ACHN (cell line): Measurements from ENCODE around the gene GATAD2B.

Experiments
- DNase-seq: peaks from one replicate; pipeline ENCODE4 v3.0.0-alpha.2; 2015
- in situ Hi-C: cut with HindIII; loops from 2 replicates; pipeline ENCODE4 v1.10.0; 2017; ENCODE audit warnings: low sequenced_read_pairs, low pct_ligation_motif_present, low pct_unique_long_range_greater_than_20kb

Gene GATAD2B

GRCh38 chr1:153922972-153923925 lies at the start of gene GATAD2B:
Gene GATAD2B (minus strand): TSS chr1:153922972. CDS start chr1:153828347, 94,625 bp downstream.
- in situ Hi-C loops, result no loop called here
- peak; percentile 100 for DNase-seq

GRCh38 chr1:153970346-153970745 lies 47.6 kb upstream of the GATAD2B start:
- in situ Hi-C loops, result no loop called here
- no peak for DNase-seq

GRCh38 chr1:153968972-153969371 lies 46.2 kb upstream of the GATAD2B start:
- DNase-seq, result no peak
- in situ Hi-C loops, result no loop called here

GRCh38 chr1:153968408-153968807 lies 45.6 kb upstream of the GATAD2B start:
- in situ Hi-C loops, result no loop called here
- no peak for DNase-seq

- no peak for DNase-seq
- in situ Hi-C loops, result no loop called here
These were observed 45.2 kb upstream of the GATAD2B start for GRCh38 chr1:153968000-153968363.

GRCh38 chr1:153967107-153967999 lies 44.6 kb upstream of the GATAD2B start, which contains the start of gene CREB3L4:
Gene CREB3L4 (plus strand): TSS chr1:153967902. CDS start chr1:153968526, 624 bp downstream.
- in situ Hi-C loops, result no loop called here
- peak; percentile 98 for DNase-seq

DNA sequence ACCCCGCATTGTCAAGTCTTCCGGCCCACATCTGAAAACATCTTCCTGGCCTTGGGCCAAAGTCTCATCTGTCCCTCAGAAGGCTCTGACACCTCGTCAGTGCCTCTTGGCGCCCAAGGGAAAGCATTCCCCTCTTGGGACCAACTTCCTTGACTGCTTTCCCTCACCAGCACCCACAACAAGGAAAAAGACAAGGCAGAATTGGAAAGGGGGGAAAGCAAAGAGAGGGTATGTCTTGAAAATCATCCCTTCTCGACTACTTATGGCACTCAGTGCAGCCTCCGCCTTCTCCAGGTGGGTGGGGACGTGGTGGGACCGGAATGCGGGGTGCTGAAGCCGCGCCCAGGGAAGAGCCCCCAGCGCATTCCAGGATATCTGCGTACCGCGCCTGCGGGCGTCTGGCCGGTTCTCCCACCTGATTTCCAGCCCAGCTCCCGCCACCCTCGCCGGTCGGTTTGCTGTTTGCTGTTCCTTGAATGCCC lies 41.1 kb upstream of the GATAD2B start:
- in situ Hi-C loops, result no loop called here
- peak; percentile 77 for DNase-seq

DNA sequence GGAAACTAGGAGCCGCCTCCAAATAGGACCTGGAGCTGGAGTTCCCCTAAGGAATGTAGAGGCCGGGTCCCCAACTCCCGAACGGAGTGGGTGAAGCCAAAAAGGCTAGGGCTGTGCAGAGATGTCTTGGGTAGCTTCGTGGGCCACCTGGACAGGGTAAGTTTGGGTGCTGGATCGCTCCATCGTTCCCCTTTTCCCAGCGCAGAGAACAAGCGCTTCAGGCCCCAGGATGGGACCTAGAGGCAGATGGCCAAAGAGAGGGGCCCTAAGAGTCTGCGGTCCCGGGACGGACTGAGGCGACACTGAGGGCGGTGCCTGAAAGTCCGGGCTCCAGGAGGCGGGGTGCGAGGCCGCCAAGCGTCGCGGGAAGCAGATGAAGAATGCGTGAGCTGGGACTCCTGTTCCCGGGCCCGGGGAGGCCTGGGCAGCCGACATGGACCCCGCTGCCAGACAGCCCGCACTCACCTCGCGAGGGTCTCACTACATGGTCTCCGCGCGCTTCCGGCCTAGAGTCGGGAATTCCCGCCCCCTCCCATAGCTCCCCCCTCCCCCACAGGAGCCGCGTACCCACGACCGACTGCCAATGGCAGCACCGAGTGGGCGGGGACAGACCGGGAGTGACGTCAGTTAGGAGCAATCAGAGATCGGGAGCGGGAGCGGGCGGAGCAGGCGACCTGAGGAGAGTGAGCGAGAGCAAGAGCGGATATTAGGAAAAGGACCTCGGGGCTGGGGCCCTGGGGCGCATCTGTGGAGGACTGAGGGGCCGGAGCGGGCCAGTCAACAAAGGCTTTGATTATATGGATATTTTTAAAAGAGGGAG lies 40.5 kb upstream of the GATAD2B start, which contains the start of gene SLC39A1:
SLC39A1 (minus strand) TSS at position 508 of the 820 bp plus-strand sequence. CDS start 822 bp downstream, outside the sequence.
- DNase-seq, result peak; percentile 99
- in situ Hi-C loops, result no loop called here

DNA sequence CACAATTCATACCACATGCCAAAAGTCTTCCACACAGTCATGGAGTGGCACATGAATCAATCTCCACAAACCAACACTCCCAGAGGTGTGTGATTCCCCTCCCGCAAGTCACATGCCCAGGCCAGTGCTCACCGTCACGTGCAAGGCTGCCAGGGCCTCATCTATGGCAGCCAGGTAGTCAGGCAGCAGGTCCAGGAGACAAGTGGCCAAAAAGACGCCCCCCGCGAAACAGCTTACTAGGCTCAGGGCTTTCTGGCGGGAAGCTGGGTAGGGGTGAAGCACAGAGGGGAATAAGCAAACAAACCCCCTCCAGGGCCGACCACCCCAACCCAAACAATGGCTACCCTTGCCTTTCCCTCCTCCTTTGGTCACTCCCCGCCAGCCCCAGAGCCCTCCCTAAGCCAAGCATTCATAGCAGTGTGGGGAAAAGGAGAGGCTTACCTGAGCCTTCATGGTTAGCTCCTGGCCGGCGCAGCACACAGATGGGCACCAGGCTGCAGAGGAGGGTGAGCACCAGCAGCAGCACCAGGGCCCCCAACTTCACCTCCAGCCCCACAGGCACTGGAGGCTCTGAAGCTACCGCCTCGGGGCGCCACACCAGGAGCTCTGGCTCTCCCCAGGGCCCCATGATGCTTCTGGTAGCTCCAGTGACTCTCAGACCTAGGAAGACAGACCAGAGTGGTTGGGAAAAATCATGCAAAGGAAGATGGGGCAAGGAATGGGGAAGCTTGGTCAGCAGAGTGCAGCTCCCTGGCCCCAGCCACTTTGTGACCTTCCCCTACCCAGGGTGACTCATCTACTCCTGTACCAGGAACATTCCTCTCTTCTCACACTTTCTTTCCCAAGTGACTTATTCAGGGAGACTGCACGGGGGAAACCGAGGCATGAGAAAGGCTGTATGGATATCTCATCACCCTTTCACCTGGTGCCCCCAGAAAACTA lies 39.6 kb upstream of the GATAD2B start:
- in situ Hi-C loops, result no loop called here
- peak; percentile 77 for DNase-seq

DNA sequence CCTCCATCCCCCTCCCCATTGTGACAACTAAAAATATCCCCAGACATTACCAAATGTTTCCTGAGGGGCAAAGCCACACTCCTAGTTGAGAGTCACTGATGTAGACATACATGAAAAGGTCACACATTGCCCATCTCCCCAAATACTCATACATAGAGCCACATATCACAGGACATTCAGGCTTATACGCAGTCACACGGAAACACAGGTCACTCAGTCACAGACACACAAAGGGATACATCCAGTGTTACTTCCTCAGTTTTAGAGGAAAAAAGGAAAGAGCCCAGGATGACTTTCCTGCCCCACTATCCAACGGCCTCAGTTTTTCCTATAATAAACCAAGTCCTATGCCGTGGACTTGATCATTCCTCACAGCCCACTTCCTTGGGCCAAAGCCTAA lies 38.6 kb upstream of the GATAD2B start:
- in situ Hi-C loops, result no loop called here
- DNase-seq, result no peak

GRCh38 chr1:153960206-153960605 lies 37.4 kb upstream of the GATAD2B start:
- in situ Hi-C loops, result no loop called here
- DNase-seq, result no peak

DNA sequence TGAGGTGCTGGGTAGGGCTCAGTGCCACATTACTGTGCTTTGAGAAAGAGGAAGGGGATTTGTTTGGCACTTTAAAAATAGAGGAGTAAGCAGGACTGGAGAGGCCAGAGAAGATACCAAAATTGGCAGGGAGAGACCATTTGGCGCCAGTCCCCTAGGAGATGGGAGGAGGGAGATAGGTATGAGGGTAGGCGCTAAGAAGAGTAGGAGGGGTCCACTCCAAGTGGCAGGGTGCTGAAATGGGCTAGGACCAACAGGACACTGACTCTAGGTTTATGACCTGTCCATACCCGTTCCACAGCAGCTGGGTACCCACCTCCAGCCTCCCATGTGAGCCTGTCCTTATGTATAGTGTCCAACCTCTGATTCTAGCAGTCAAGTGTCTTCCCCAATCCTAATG lies 36.7 kb upstream of the GATAD2B start:
- DNase-seq, result no peak
- in situ Hi-C loops, result no loop called here

DNA sequence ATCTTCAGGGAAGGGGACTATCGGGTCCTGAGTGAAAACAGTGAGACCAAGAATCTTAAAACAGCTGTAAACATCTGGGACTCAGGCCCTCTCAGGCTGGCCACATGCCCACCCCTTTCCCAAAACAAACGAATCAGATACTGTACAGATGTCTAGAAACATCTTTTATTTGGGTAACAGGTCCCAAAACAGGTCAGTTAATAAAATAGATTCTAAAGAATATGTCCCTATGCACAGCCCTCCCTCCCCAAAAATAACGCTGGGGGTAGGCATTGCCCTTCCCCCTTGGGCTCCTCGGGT lies 36.1 kb upstream of the GATAD2B start:
- in situ Hi-C loops, result no loop called here
- DNase-seq, result no peak

DNA sequence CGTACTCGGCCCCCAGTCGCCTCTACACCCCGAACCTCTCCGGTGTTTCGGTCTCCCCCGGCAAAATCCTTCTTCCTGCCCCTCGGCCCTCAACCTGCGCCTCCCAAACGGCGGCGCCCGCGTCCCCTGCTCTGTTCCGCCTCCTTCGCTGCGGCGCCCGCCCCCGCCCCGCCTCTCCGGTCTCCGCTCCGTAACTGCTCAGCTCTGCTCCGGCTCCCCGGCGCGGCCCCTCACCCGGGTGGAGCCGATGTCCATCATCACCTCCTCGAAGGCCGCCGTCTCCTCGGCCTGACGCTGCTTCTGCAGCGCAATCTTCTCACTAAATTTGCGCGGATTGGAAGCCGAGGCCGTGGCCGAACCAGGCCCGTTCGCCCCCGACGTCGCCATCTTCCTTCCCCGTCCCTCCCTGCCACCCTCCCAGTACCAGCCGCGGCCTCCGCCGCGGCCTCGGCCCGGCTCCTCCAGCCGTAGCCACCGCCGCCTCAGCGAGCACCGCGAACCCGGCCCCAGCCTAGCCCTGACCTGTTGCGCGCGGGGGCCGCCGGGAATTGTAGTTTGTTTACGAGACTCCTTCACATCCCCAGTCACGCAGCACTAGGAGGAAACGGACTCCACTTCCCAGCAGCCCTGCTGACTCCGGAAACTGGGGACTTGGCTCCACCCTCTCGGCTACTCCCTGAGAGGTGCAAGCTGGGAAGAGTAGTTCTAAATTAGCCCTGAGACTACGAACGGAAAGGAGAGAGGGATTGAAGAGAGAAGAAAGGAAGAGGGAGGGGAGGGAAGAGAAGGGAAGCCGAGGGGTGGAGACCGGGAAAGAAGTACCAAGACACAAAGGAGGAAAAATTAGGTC lies 35.6 kb upstream of the GATAD2B start, which contains the start of gene CRTC2:
CRTC2 (minus strand) TSS at position 502 of the 850 bp plus-strand sequence; CDS start at position 387, 115 bp downstream.
- in situ Hi-C loops, result no loop called here
- peak; percentile 99 for DNase-seq

GRCh38 chr1:153957744-153958110 lies 35.0 kb upstream of the GATAD2B start:
- in situ Hi-C loops, result no loop called here
- DNase-seq, result peak; percentile 28

DNA sequence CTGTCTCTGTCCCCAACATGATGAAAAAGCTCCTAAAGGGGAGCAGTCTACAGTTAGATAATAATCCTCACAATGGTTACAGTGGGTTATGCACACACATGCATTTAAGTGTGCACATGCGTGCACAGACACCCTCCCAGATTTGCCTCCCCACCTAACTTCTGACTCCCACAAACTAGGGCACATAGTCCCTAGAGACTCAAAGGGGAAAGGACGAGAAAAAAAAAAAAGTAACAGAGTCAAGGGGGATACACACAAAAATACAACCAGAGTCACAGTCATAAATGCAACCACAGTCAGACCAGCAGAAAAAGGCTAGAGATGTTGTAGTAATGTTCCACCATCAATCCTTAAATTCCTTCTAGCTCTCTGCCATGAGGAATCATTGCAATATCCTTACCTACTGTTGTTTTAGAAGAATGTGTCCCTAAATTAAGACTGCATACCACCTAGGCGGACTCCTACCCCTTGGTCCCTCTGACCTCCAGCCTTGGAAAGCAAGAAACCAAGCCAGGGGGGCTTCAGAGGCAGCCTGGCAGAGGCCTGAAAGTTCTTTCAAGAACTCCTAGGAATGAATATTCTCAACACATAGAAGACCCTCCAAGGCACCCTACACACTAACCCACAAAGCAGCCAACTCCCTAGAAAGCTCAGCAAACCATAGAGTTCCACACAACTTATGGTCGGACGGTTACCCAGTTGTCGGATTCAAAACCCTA lies 34.4 kb upstream of the GATAD2B start:
- in situ Hi-C loops, result no loop called here
- no peak for DNase-seq
